ENCODE data around the gene GPC4.
A peak's percentile ranks its signal among the peaks of the same experiment; 100 is the strongest.

The GPC4 gene

GRCh38 chrX:133307637-133308498 is 107.4 kb downstream of the GPC4 start:
- TF ChIP-seq, protein P1, sequence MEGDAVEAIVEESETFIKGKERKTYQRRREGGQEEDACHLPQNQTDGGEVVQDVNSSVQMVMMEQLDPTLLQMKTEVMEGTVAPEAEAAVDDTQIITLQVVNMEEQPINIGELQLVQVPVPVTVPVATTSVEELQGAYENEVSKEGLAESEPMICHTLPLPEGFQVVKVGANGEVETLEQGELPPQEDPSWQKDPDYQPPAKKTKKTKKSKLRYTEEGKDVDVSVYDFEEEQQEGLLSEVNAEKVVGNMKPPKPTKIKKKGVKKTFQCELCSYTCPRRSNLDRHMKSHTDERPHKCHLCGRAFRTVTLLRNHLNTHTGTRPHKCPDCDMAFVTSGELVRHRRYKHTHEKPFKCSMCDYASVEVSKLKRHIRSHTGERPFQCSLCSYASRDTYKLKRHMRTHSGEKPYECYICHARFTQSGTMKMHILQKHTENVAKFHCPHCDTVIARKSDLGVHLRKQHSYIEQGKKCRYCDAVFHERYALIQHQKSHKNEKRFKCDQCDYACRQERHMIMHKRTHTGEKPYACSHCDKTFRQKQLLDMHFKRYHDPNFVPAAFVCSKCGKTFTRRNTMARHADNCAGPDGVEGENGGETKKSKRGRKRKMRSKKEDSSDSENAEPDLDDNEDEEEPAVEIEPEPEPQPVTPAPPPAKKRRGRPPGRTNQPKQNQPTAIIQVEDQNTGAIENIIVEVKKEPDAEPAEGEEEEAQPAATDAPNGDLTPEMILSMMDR (conservative IDR thresholded peaks at IDR 0.05; ENCODE audit: low read depth, low read length): peak; percentile 11
- DNase-seq (ENCODE audit: low read depth): no peak
- no peak overlapping the region for H3K4me3 ChIP-seq (ENCODE audit: low read length)

DNA sequence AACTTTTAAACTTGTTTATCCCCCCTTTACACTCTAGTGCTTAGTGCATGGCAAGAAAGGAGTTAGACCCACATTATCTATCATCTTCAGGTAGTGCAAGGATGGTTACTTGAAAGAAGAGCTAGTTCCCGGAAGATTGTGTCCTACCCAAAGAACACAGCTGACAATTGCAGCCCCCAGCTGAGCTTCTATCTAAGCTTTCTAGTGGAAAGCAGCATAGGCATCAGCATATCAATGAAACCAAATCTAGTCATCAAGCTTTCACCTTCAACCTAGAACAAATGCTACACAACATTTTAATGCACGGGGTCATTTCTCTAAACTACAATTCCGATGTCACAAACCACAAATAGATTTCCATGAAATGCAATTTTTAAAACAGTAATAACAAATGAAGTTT is 108.2 kb downstream of the GPC4 start:
- no peak for DNase-seq (ENCODE audit: low read depth)
- TF ChIP-seq, protein P1 (conservative IDR thresholded peaks at IDR 0.05; ENCODE audit: low read depth, low read length): no peak
- no peak overlapping the region for H3K4me3 ChIP-seq (ENCODE audit: low read length)

DNA sequence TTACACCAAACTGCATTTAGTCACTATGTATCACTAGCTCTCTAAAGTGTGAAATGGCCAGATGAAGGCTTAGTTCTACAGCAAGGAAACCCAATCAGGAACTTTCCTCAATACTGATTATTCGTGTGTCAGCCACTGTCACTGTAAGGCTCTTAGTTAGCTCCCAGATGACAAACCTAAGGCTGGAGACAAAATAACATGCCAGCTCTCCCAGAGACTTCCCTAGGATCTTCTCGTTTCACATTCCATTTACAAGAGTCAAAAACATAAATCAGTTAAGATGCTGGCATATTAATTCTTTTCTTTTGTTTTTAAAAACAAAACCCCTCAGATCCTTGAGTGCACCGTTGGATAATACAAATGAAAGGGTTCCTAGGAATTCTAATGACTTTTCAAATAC is 109.0 kb downstream of the GPC4 start:
- no peak overlapping the region for H3K4me3 ChIP-seq (ENCODE audit: low read length)
- TF ChIP-seq, protein P1 (conservative IDR thresholded peaks at IDR 0.05; ENCODE audit: low read depth, low read length): no peak
- DNase-seq (ENCODE audit: low read depth): no peak

GRCh38 chrX:133305348-133305747 is 109.9 kb downstream of the GPC4 start:
- TF ChIP-seq, protein P1 (conservative IDR thresholded peaks at IDR 0.05; ENCODE audit: low read depth, low read length): no peak
- no peak for DNase-seq (ENCODE audit: low read depth)
- H3K4me3 ChIP-seq (ENCODE audit: low read length): no peak overlapping the region

- DNase-seq (ENCODE audit: low read depth): no peak
- H3K4me3 ChIP-seq (ENCODE audit: low read length): no peak overlapping the region
- TF ChIP-seq, protein P1 (conservative IDR thresholded peaks at IDR 0.05; ENCODE audit: low read depth, low read length): no peak
Measured at GRCh38 chrX:133302775-133303445, 112.4 kb downstream of the GPC4 start.

DNA sequence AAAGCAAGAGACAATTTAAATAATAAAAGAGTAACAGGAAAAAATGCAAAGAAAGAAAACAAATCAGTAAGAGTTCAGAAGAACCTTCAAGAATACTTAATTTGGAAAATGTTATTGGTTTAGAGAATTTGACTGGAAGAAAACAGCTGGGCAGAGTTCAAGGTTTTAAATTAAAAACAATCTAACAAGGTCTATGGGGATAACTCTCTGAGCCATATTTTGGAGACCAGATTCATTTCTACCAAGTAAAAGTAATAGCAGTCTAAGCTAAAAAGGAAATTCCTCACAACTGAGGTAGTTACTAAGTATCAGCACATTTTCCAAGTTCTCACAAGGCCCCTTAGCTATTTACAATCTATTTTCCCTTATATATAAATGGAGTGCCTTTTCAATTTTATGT is 114.7 kb downstream of the GPC4 start:
- TF ChIP-seq, protein P1 (conservative IDR thresholded peaks at IDR 0.05; ENCODE audit: low read depth, low read length): no peak
- DNase-seq (ENCODE audit: low read depth): no peak
- H3K4me3 ChIP-seq (ENCODE audit: low read length): no peak overlapping the region

Measured in retinal pigment epithelial cell (primary cell).